H1 (cell line): Measurements from ENCODE around the gene BTBD7. TPM values are rescaled to one million over a fixed set of nuclear protein-coding genes. Genes with fewer than 3 reads are reported as not detected.

ENCODE experiments used
- polyA plus RNA-seq, 7 experiments: library from polyadenylated mRNA; depleted of rRNA in 3 of 7; stranded (reverse) in 5 of 7; unstranded in 2 of 7; fragments of >200 nt in 5 of 7; fragments of 200-250 nt in 2 of 7; gene quantifications; 1 replicate in 5 of 7; 2 replicates in 1 of 7; 4 replicates in 1 of 7; pipeline versions ENCODE4 v1.2.1 to v1.2.3, GENCODE V29; 2011 to 2013; ENCODE audit warnings: missing spikeins in 2 of 7, mixed read lengths in 2 of 7
- total RNA-seq: library from RNA; stranded (reverse); fragmentation: NEBNext Ultra II Directional; extraction: Animal tissue kit (Norgen Biotek cat#: 25700); gene quantifications from 2 replicates; pipeline ENCODE4 v1.2.1, GENCODE V29; 2021

Gene BTBD7
- total and polyA plus RNA-seq, 2 of the 8 experiments (the other 6 are each of a cell fraction or from before 2014, with no cell fraction given), result 12.1 to 46.1 TPM

Other genes with a start within 250 kb of the BTBD7 start
- 143 and 148 TPM in 2 replicates for gene ITPK1, start 217.1 kb downstream of the BTBD7 start, total RNA-seq
- gene ITPK1, start 217.1 kb downstream of the BTBD7 start, polyA plus RNA-seq (2011; rRNA removed), result 108 and 114 TPM in 2 replicates
- 17.3 and 18.3 TPM in 2 replicates for gene MOAP1, start 148.1 kb downstream of the BTBD7 start, total RNA-seq
- 15.8 and 20.1 TPM in 2 replicates for gene MOAP1, start 148.1 kb downstream of the BTBD7 start, polyA plus RNA-seq (2011; rRNA removed)
- gene LYSET, start 147.7 kb downstream of the BTBD7 start, total RNA-seq, result 26.9 and 27.5 TPM in 2 replicates
- 13.2 and 26.2 TPM in 2 replicates for gene LYSET, start 147.7 kb downstream of the BTBD7 start, polyA plus RNA-seq (2011; rRNA removed)
- gene GON7, start 126.0 kb downstream of the BTBD7 start, total RNA-seq, result 8.8 and 9.9 TPM in 2 replicates
- 2.9 and 3.8 TPM in 2 replicates for gene GON7, start 126.0 kb downstream of the BTBD7 start, polyA plus RNA-seq (2011; rRNA removed)
- 28.4 and 29.4 TPM in 2 replicates for gene UBR7, start 125.8 kb downstream of the BTBD7 start, total RNA-seq
- gene UBR7, start 125.8 kb downstream of the BTBD7 start, polyA plus RNA-seq (2011; rRNA removed), result 16.4 and 20.1 TPM in 2 replicates
- gene COX8C, start 14.1 kb upstream of the BTBD7 start, total RNA-seq, result not detected in 2 replicates
- not detected in 2 replicates for gene COX8C, start 14.1 kb upstream of the BTBD7 start, polyA plus RNA-seq (2011; rRNA removed)
- 2.3 and 2.5 TPM in 2 replicates for gene UNC79, start 97.9 kb upstream of the BTBD7 start, total RNA-seq
- 1.5 and 1.8 TPM in 2 replicates for gene UNC79, start 97.9 kb upstream of the BTBD7 start, polyA plus RNA-seq (2011; rRNA removed)